Lower leg skin (tissue), 4 donors: Measurements from ENCODE around the gene SYT10. TPM values are rescaled to one million over a fixed set of nuclear protein-coding genes. Genes with fewer than 3 reads are reported as not detected.
A peak's percentile ranks its signal among the peaks of the same experiment; 100 is the strongest.

ENCODE experiments used
- DNase-seq, 2 donors: peaks; one replicate each; pipeline ENCODE4 v3.0.0-alpha.2; 2019; ENCODE audit warnings: low spot score in 2 of 2
- H3K4me3 ChIP-seq: fragments of 200-600 bp; sonication (generic); 2 replicates; pipeline ENCODE4 v1.5.1; 2017; ENCODE audit warnings: mild to moderate bottlenecking, low read depth; ENCODE audit not compliant: poor library complexity, severe bottlenecking
- POLR2A ChIP-seq, 2 donors: fragments of 450-650 bp; IDR thresholded peaks; one replicate each; pipeline ENCODE4 v1.6.1; 2016 to 2017; ENCODE audit warnings: antibody characterized with exemption in 2 of 2, mild to moderate bottlenecking in 1 of 2, moderate library complexity in 1 of 2
- WGBS, 2 donors: methylation state at CpG; one replicate each; pipeline ENCODE4 v1.1.5; 2018; 5-methylcytosine and 5-hydroxymethylcytosine counted together
- intact Hi-C: fragments of 100-400 bp; cut with DNase I; formaldehyde crosslinking; loops from one replicate; pipeline ENCODE4 v1.15.0; 2023; ENCODE audit warnings: low total_unique reads
- total RNA-seq, 4 donors: library from RNA; depleted of rRNA; stranded (reverse); fragments of >200 nt; gene quantifications; one replicate each; pipeline ENCODE4 v1.1.0, GENCODE V29; 2016
- TF ChIP-seq, protein P1 (sequence below), 3 donors: fragments of 450-650 bp; IDR thresholded peaks; one replicate each; pipeline ENCODE4 v1.5.1; 2016; ENCODE audit warnings: antibody characterized with exemption in 3 of 3, mild to moderate bottlenecking in 3 of 3, moderate library complexity in 2 of 3

Gene SYT10, protein sequence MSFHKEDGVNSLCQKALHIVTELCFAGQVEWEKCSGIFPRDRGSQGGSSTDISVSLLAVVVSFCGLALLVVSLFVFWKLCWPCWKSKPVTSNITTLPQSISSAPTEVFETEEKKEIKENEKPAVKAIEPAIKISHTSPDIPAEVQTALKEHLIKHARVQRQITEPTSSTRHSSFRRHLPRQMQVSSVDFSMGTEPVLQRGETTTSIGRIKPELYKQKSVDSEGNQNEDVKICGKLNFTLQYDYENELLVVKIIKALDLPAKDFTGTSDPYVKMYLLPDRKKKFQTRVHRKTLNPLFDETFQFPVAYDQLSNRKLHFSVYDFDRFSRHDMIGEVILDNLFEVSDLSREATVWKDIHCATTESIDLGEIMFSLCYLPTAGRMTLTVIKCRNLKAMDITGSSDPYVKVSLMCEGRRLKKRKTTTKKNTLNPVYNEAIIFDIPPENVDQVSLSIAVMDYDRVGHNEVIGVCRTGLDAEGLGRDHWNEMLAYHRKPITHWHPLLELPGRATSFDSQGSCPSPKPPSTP
- total RNA-seq: under 1 TPM in 2 of 4 donors, not detected in 2; 0.06 to 0.08 TPM

- WGBS, 2 donors: 0 to 2% methylated on average over 10 to 26 of the region's 49 CpGs
- no peak for DNase-seq
- TF ChIP-seq POLR2A (IDR thresholded peaks at IDR 0.05): no peak
- TF ChIP-seq, protein P1, sequence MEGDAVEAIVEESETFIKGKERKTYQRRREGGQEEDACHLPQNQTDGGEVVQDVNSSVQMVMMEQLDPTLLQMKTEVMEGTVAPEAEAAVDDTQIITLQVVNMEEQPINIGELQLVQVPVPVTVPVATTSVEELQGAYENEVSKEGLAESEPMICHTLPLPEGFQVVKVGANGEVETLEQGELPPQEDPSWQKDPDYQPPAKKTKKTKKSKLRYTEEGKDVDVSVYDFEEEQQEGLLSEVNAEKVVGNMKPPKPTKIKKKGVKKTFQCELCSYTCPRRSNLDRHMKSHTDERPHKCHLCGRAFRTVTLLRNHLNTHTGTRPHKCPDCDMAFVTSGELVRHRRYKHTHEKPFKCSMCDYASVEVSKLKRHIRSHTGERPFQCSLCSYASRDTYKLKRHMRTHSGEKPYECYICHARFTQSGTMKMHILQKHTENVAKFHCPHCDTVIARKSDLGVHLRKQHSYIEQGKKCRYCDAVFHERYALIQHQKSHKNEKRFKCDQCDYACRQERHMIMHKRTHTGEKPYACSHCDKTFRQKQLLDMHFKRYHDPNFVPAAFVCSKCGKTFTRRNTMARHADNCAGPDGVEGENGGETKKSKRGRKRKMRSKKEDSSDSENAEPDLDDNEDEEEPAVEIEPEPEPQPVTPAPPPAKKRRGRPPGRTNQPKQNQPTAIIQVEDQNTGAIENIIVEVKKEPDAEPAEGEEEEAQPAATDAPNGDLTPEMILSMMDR (IDR thresholded peaks at IDR 0.05): no peak
- intact Hi-C loops: no loop called here
- peak within 1 kb of the TSS; percentile 60 for H3K4me3 ChIP-seq
Measured at GRCh38 chr12:33439587-33440011, at the start of gene SYT10. SYT10 (minus strand) TSS chr12:33439819; CDS start chr12:33439522, 297 bp downstream.

DNA sequence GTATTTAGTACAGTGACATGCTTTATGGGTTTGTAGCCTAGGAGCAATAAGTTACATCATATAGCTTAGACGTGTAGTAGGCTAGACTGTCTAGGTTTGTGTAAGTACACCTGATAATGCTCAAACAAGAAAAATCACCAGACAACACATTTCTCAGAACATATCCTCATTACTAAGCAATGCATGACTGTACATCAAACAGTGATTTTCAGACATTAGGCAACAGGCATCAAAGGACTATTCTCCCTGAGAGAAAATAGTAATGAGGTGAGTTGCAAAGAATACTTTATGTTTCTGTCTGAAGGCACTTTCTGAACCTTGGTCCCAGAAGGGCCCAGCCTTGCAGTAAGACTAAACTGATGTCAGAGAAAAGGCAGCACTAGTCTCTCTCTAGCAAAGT, 48.4 kb upstream of the SYT10 start:
- intact Hi-C loops: no loop called here
- no peak overlapping the region for H3K4me3 ChIP-seq
- TF ChIP-seq POLR2A (IDR thresholded peaks at IDR 0.05): no peak
- TF ChIP-seq, protein P1 (IDR thresholded peaks at IDR 0.05): no peak
- DNase-seq: no peak
- 32 to 37% methylated on average over 1 of the region's 1 CpG for WGBS, 2 donors

GRCh38 chr12:33486058-33486457, 46.4 kb upstream of the SYT10 start:
- no peak overlapping the region for H3K4me3 ChIP-seq
- DNase-seq: no peak
- WGBS, 2 donors: 41 to 43% methylated on average over 2 of the region's 2 CpGs
- no peak for TF ChIP-seq POLR2A (IDR thresholded peaks at IDR 0.05)
- TF ChIP-seq, protein P1 (IDR thresholded peaks at IDR 0.05): no peak
- intact Hi-C loops: no loop called here

- intact Hi-C loops: no loop called here
- DNase-seq: no peak
- no peak overlapping the region for H3K4me3 ChIP-seq
- 62 to 65% methylated on average over 1 of the region's 1 CpG for WGBS, 2 donors
- TF ChIP-seq, protein P1 (IDR thresholded peaks at IDR 0.05): no peak
- no peak for TF ChIP-seq POLR2A (IDR thresholded peaks at IDR 0.05)
Measured at GRCh38 chr12:33484161-33484560, 44.5 kb upstream of the SYT10 start.

GRCh38 chr12:33480366-33480765, 40.7 kb upstream of the SYT10 start:
- WGBS, 2 donors: 67 to 70% methylated on average over 1 of the region's 1 CpG
- no peak overlapping the region for H3K4me3 ChIP-seq
- intact Hi-C loops: no loop called here
- TF ChIP-seq POLR2A (IDR thresholded peaks at IDR 0.05): no peak
- TF ChIP-seq, protein P1 (IDR thresholded peaks at IDR 0.05): no peak
- no peak for DNase-seq
